ENCODE measurements around the gene PPFIA2. TPM values are rescaled to one million over a fixed set of nuclear protein-coding genes. Genes with fewer than 3 reads are reported as not detected.

The PPFIA2 gene
- total and polyA plus RNA-seq, 9 of the 15 experiments (the other 6 are each of a cell fraction or from before 2014, with no cell fraction given) = not detected

DNA sequence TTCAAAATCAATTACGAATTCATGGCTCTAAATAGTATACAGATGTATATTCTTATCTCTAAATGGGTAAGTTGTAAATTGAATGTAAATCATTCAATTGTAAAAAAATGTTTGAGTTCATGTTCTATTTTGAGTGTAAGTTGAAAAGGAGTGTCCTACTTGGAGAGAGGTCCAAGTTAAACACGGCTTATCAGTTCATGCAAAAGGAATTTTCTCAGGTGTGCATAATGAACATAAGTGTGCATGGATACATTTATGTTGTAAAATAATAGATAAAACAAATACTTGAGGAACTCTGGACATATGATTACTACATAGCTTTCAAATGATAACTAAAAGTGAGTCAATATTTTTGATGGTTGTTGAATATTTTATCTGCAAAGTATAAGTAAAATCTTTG, 79.5 kb downstream of the PPFIA2 start:
- H3K4me2 ChIP-seq (ENCODE audit: insufficient read depth, low read length) = no peak overlapping the region
- no peaks in the 10 kb centered on the region for H3K9me1 ChIP-seq (ENCODE audit: control insufficient read depth, insufficient read depth, low read length)
- no peak for FAIRE-seq
- ATAC-seq = no peak
- no peak overlapping the region for H2AFZ ChIP-seq (ENCODE audit: low read depth, low read length)
- no peak overlapping the region for H3K4me3 ChIP-seq
- no TSS peak for BruUV-seq (replicated peaks)
- in situ Hi-C loops (cut with MboI) (no loop called here), intact Hi-C loops (cut with micrococcal nuclease) (no loop called here)
- WGBS (ENCODE audit: insufficient coverage, low coverage, missing lambda C conversion rate) = 0% methylated on average over 2 of the region's 2 CpGs
- H3K36me3 ChIP-seq (ENCODE audit: control insufficient read depth, insufficient read depth, low read length) = no peaks in the 10 kb centered on the region
- ChIA-PET POLR2A (no interaction called here), CTCF (ENCODE audit: low intra/inter-chr PET ratio) (no interaction called here)
- H3K79me2 ChIP-seq (ENCODE audit: control insufficient read depth, insufficient read depth, low read length) = no peaks in the 10 kb centered on the region
- H3K9ac ChIP-seq (ENCODE audit: insufficient read depth in 1 of 2, low read depth in 2 of 2, low read length in 2 of 2) = no peak overlapping the region
- no peaks in the 10 kb centered on the region for H3K9me3 ChIP-seq (replicated peaks; ENCODE audit: control insufficient read depth, insufficient read depth, low read depth, low read length)
- TF ChIP-seq ZBTB17 (CRISPR knock-in tag; IDR thresholded peaks at IDR 0.05) (no peak), SAFB2 (IDR thresholded peaks at IDR 0.05; ENCODE audit: borderline replicate concordance, low read depth, low read length, severe bottlenecking) (no peak), BRF1 (IDR thresholded peaks at IDR 0.05; ENCODE audit: borderline replicate concordance, extremely low read depth, insufficient read length) (no peak), SRSF9 (IDR thresholded peaks at IDR 0.05; ENCODE audit: borderline replicate concordance, low read depth, low read length) (no peak), SRSF3 (IDR thresholded peaks at IDR 0.05; ENCODE audit: insufficient read depth, low read length) (no peak)
- no peak for DNase-seq (ENCODE audit: extremely low read depth in 1 of 4, low spot score in 3 of 4)
- H3K27ac ChIP-seq (ENCODE audit: extremely low read depth, low read depth, low read length) = no peak overlapping the region
- H3K27me3 ChIP-seq (ENCODE audit: control insufficient read depth in 2 of 2, insufficient read depth in 2 of 2, low read length in 2 of 2) = no peaks in the 10 kb centered on the region
- no peaks in the 10 kb centered on the region for H4K20me1 ChIP-seq (replicated peaks; ENCODE audit: control insufficient read depth, insufficient read depth, low read length)
- H3K4me1 ChIP-seq (replicated peaks in 1 of 2; ENCODE audit: control insufficient read depth in 2 of 2, insufficient read depth in 2 of 2, low read length in 2 of 2) = no peaks in the 10 kb centered on the region

DNA sequence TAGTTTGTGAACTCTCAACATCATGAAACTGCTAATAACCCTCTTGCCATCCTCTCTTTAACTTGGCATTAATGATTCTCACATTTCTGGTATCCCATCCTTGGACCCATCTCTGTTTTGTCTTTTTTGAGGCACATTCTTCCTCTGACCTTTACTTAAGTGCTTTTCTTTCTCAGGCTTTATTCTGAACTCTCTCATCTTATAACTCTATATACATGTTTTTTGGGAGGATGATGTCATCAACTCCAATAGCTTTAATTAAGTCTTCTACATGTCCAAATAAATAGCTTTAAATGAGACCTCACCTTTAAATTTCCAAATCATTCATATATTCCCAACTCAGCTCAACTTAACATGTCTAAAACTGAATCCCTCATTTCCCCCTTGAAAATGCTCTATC, 88.4 kb downstream of the PPFIA2 start:
- Histone ChIP-seq H3K4me2 (ENCODE audit: insufficient read depth, low read length) (no peak overlapping the region), H3K9ac (ENCODE audit: insufficient read depth in 1 of 2, low read depth in 2 of 2, low read length in 2 of 2) (no peak overlapping the region), H3K79me2 (ENCODE audit: control insufficient read depth, insufficient read depth, low read length) (no peaks in the 10 kb centered on the region), H4K20me1 (replicated peaks; ENCODE audit: control insufficient read depth, insufficient read depth, low read length) (no peaks in the 10 kb centered on the region), H3K27me3 (ENCODE audit: control insufficient read depth in 2 of 2, insufficient read depth in 2 of 2, low read length in 2 of 2) (no peaks in the 10 kb centered on the region), H3K4me3 (no peak overlapping the region), H3K27ac (ENCODE audit: extremely low read depth, low read depth, low read length) (no peak overlapping the region), H3K9me3 (replicated peaks; ENCODE audit: control insufficient read depth, insufficient read depth, low read depth, low read length) (no peaks in the 10 kb centered on the region), H2AFZ (ENCODE audit: low read depth, low read length) (no peak overlapping the region), H3K4me1 (replicated peaks in 1 of 2; ENCODE audit: control insufficient read depth in 2 of 2, insufficient read depth in 2 of 2, low read length in 2 of 2) (no peaks in the 10 kb centered on the region), H3K9me1 (ENCODE audit: control insufficient read depth, insufficient read depth, low read length) (no peaks in the 10 kb centered on the region), H3K36me3 (ENCODE audit: control insufficient read depth, insufficient read depth, low read length) (no peaks in the 10 kb centered on the region)
- no peak for TF ChIP-seq ARNT (IDR thresholded peaks at IDR 0.05)
- no peak for TF ChIP-seq ZNF699 (CRISPR knock-in tag; IDR thresholded peaks at IDR 0.05; ENCODE audit: insufficient replicate concordance)
- TF ChIP-seq TAF15 (IDR thresholded peaks at IDR 0.05; ENCODE audit: low read depth, low read length) = no peak
- no peak for TF ChIP-seq NCOA1 (IDR thresholded peaks at IDR 0.05; ENCODE audit: low read depth)
- no peak for TF ChIP-seq ZFP36 (IDR thresholded peaks at IDR 0.05; ENCODE audit: low read depth, low read length, partially characterized antibody)
- TF ChIP-seq CC2D1A (IDR thresholded peaks at IDR 0.05) = no peak
- no peak for TF ChIP-seq POLR3A (IDR thresholded peaks at IDR 0.05; ENCODE audit: borderline replicate concordance, extremely low read depth, insufficient read depth, insufficient read length)
- no peak for FAIRE-seq
- ChIA-PET CTCF (ENCODE audit: low intra/inter-chr PET ratio) (no interaction called here), POLR2A (no interaction called here)
- intact Hi-C loops (cut with micrococcal nuclease) = no loop called here
- no peak for DNase-seq (ENCODE audit: extremely low read depth in 1 of 4, low spot score in 3 of 4)
- no TSS peak for BruUV-seq (replicated peaks)
- no peak for ATAC-seq
- in situ Hi-C loops (cut with MboI) = no loop called here
